Trophoblast cell (in vitro differentiated cells and primary cell): Measurements from ENCODE around the gene TAF9.

ENCODE experiments used
- DNase-seq, 2 donors: peaks; one replicate each; pipeline ENCODE4 v3.0.0-alpha.2; 2016
- H2AFZ ChIP-seq: 2 replicates; pipeline ENCODE4 v1.6.1; 2013; ENCODE audit warnings: low read length, moderate library complexity, mild to moderate bottlenecking; ENCODE audit not compliant: insufficient read depth, poor library complexity
- H2AK5ac ChIP-seq: 2 replicates; pipeline ENCODE4 v1.6.1; 2013; ENCODE audit warnings: mild to moderate bottlenecking, low read length
- H2BK120ac ChIP-seq: 2 replicates; pipeline ENCODE4 v1.6.1; 2013; ENCODE audit warnings: low read length, mild to moderate bottlenecking, moderate library complexity; ENCODE audit not compliant: insufficient read depth, poor library complexity
- H2BK12ac ChIP-seq: 2 replicates; pipeline ENCODE4 v1.6.1; 2013; ENCODE audit warnings: mild to moderate bottlenecking, low read length, moderate library complexity
- H2BK5ac ChIP-seq: 2 replicates; pipeline ENCODE4 v1.6.1; 2013; ENCODE audit warnings: low read length, low read depth, moderate library complexity, mild to moderate bottlenecking; ENCODE audit not compliant: poor library complexity
- H3K14ac ChIP-seq: 2 replicates; pipeline ENCODE4 v1.6.1; 2013; ENCODE audit warnings: mild to moderate bottlenecking, low read length
- H3K18ac ChIP-seq: 2 replicates; pipeline ENCODE4 v1.6.1; 2013; ENCODE audit warnings: mild to moderate bottlenecking, low read length
- H3K23ac ChIP-seq: 2 replicates; pipeline ENCODE4 v1.6.1; 2013; ENCODE audit warnings: low read length
- H3K27ac ChIP-seq: 2 replicates; pipeline ENCODE4 v1.5.1; 2013; ENCODE audit warnings: low read depth, mild to moderate bottlenecking, inconsistent platforms, low read length, moderate library complexity
- H3K27me3 ChIP-seq: 2 replicates; pipeline ENCODE4 v1.6.1; 2013; ENCODE audit warnings: inconsistent platforms, mild to moderate bottlenecking, low read length, moderate library complexity; ENCODE audit not compliant: insufficient read depth
- H3K36me3 ChIP-seq, 2 experiments: 1 replicate in 1 of 2; 2 replicates in 1 of 2; pipeline ENCODE4 v1.6.1; 2013; ENCODE audit warnings: low read length in 2 of 2, mild to moderate bottlenecking in 2 of 2, moderate library complexity in 1 of 2; ENCODE audit not compliant: insufficient read depth in 2 of 2, control insufficient read depth in 1 of 2
- H3K4ac ChIP-seq: 2 replicates; pipeline ENCODE4 v1.6.1; 2013; ENCODE audit warnings: low read depth, mild to moderate bottlenecking, low read length, moderate library complexity
- H3K4me1 ChIP-seq, 2 experiments: 1 replicate in 1 of 2; 2 replicates in 1 of 2; pipeline ENCODE4 v1.6.1; 2013; ENCODE audit warnings: low read length in 2 of 2, mild to moderate bottlenecking in 2 of 2, moderate library complexity in 1 of 2; ENCODE audit not compliant: insufficient read depth in 2 of 2, control insufficient read depth in 1 of 2
- H3K4me2 ChIP-seq: 2 replicates; pipeline ENCODE4 v1.6.1; 2013; ENCODE audit warnings: inconsistent platforms, mild to moderate bottlenecking, low read length, moderate library complexity
- H3K4me3 ChIP-seq: 2 replicates; pipeline ENCODE4 v1.5.1; 2013; ENCODE audit warnings: mild to moderate bottlenecking, low read depth, low read length, inconsistent platforms
- H3K79me1 ChIP-seq: one replicate; pipeline ENCODE4 v1.6.1; 2013; ENCODE audit warnings: low read length
- H3K79me2 ChIP-seq: 2 replicates; pipeline ENCODE4 v1.6.1; 2013; ENCODE audit warnings: low read length, mild to moderate bottlenecking; ENCODE audit not compliant: control insufficient read depth, insufficient read depth, poor library complexity
- H3K9ac ChIP-seq: 2 replicates; pipeline ENCODE4 v1.6.1; 2013; ENCODE audit warnings: mild to moderate bottlenecking, low read length
- H3K9me3 ChIP-seq: 2 replicates; pipeline ENCODE4 v1.6.1; 2013; ENCODE audit warnings: low read depth, mild to moderate bottlenecking, control low read depth, inconsistent platforms, low read length; ENCODE audit not compliant: insufficient read depth
- H4K12ac ChIP-seq: 2 replicates; pipeline ENCODE4 v1.6.1; 2013; ENCODE audit warnings: low read depth, mild to moderate bottlenecking, low read length, moderate library complexity
- H4K8ac ChIP-seq: 2 replicates; pipeline ENCODE4 v1.6.1; 2013; ENCODE audit warnings: low read depth, mild to moderate bottlenecking, low read length, moderate library complexity
- H4K91ac ChIP-seq: one replicate; pipeline ENCODE4 v1.6.1; 2013; ENCODE audit warnings: low read depth, mild to moderate bottlenecking, low read length, moderate library complexity
- WGBS: extraction: QIAGEN DNeasy Blood & Tissue Kit; methylation state at CpG from one replicate; pipeline ENCODE4 v1.1.7; 2013; ENCODE audit warnings: missing lambda C conversion rate; ENCODE audit not compliant: insufficient read length, insufficient coverage; ENCODE audit errors: extremely low coverage; 5-methylcytosine and 5-hydroxymethylcytosine counted together

TAF9 gene

GRCh38 chr5:69367697-69368279 is 1.5 kb downstream of the TAF9 start:
- H3K9ac ChIP-seq, result no peak overlapping the region
- no peaks in the 10 kb centered on the region for H3K27me3 ChIP-seq
- H3K18ac ChIP-seq, result peak overlapping the region; percentile 42
- peak overlapping the region; percentile 2 for H3K4me2 ChIP-seq
- peak overlapping the region; percentile 4 for H4K91ac ChIP-seq
- peak; percentile 7 to 27 for DNase-seq
- H3K4me3 ChIP-seq, result no peak overlapping the region
- no CpG with 5 or more reads among the region's 11 CpGs for WGBS
- peaks cover 7 to 11% of the 10 kb centered on the region in 2 experiments for H3K36me3 ChIP-seq
- H3K23ac ChIP-seq, result no peak overlapping the region
- H3K9me3 ChIP-seq, result no peaks in the 10 kb centered on the region
- peak overlapping the region; percentile 18 for H2BK5ac ChIP-seq
- H2BK120ac ChIP-seq, result no peak overlapping the region
- H4K12ac ChIP-seq, result peak overlapping the region; percentile 67
- peaks cover 0 to 2% of the 10 kb centered on the region in 2 experiments for H3K4me1 ChIP-seq
- H2BK12ac ChIP-seq, result no peak overlapping the region
- no peak overlapping the region for H3K27ac ChIP-seq
- H3K4ac ChIP-seq, result peak overlapping the region; percentile 100
- peaks cover 8% of the 10 kb centered on the region for H3K79me1 ChIP-seq
- H3K14ac ChIP-seq, result no peak overlapping the region
- peak overlapping the region; percentile 44 for H4K8ac ChIP-seq
- peaks cover 15% of the 10 kb centered on the region for H3K79me2 ChIP-seq
- H2AFZ ChIP-seq, result no peak overlapping the region
- H2AK5ac ChIP-seq, result peak overlapping the region; percentile 46

- no peak overlapping the region for H3K4me3 ChIP-seq
- no CpG with 5 or more reads among the region's 3 CpGs for WGBS
- no peak overlapping the region for H2BK12ac ChIP-seq
- H3K27ac ChIP-seq, result no peak overlapping the region
- H4K91ac ChIP-seq, result no peak overlapping the region
- H3K79me1 ChIP-seq, result peaks cover 8% of the 10 kb centered on the region
- peaks cover 10 to 13% of the 10 kb centered on the region in 2 experiments for H3K36me3 ChIP-seq
- H2BK120ac ChIP-seq, result no peak overlapping the region
- H3K4ac ChIP-seq, result peak overlapping the region; percentile 15
- no peaks in the 10 kb centered on the region for H3K27me3 ChIP-seq
- H2AFZ ChIP-seq, result no peak overlapping the region
- H3K9me3 ChIP-seq, result no peaks in the 10 kb centered on the region
- no peak overlapping the region for H3K4me2 ChIP-seq
- no peak for DNase-seq
- H3K14ac ChIP-seq, result no peak overlapping the region
- no peak overlapping the region for H3K18ac ChIP-seq
- peaks cover 11% of the 10 kb centered on the region for H3K79me2 ChIP-seq
- no peak overlapping the region for H4K12ac ChIP-seq
- H4K8ac ChIP-seq, result no peak overlapping the region
- no peak overlapping the region for H3K9ac ChIP-seq
- no peak overlapping the region for H2AK5ac ChIP-seq
- H3K4me1 ChIP-seq, result peaks cover 0 to 2% of the 10 kb centered on the region in 2 experiments
- H2BK5ac ChIP-seq, result no peak overlapping the region
- H3K23ac ChIP-seq, result no peak overlapping the region
These were observed 4.5 kb downstream of the TAF9 start for GRCh38 chr5:69364850-69365249.

GRCh38 chr5:69364414-69364813 is 4.9 kb downstream of the TAF9 start:
- Histone ChIP-seq H4K12ac (no peak overlapping the region), H3K9me3 (no peaks in the 10 kb centered on the region), H2BK12ac (no peak overlapping the region), H3K27ac (no peak overlapping the region), H4K91ac (no peak overlapping the region), H4K8ac (no peak overlapping the region), H2BK120ac (no peak overlapping the region), H3K79me2 (peaks cover 11% of the 10 kb centered on the region), H3K9ac (no peak overlapping the region), H2AFZ (no peak overlapping the region), H3K14ac (no peak overlapping the region), H3K18ac (no peak overlapping the region), H3K4me1 (peaks cover 0 to 2% of the 10 kb centered on the region in 2 experiments), H3K79me1 (peaks cover 3% of the 10 kb centered on the region), H3K4me3 (no peak overlapping the region), H3K36me3 (peaks cover 10 to 13% of the 10 kb centered on the region in 2 experiments), H2BK5ac (no peak overlapping the region), H3K23ac (no peak overlapping the region), H3K4ac (no peak overlapping the region), H3K27me3 (no peaks in the 10 kb centered on the region), H2AK5ac (no peak overlapping the region), H3K4me2 (no peak overlapping the region)
- WGBS, result no CpG with 5 or more reads among the region's 3 CpGs
- DNase-seq, result peak; percentile 51 to 79

- Histone ChIP-seq H3K4me1 (no peaks in the 10 kb centered on the region), H4K91ac (no peak overlapping the region), H2AK5ac (no peak overlapping the region), H3K9me3 (no peaks in the 10 kb centered on the region), H3K36me3 (peaks cover 8 to 10% of the 10 kb centered on the region in 2 experiments), H2BK5ac (no peak overlapping the region), H4K8ac (no peak overlapping the region), H4K12ac (no peak overlapping the region), H3K4ac (no peak overlapping the region), H3K4me3 (no peak overlapping the region), H3K4me2 (no peak overlapping the region), H3K18ac (no peak overlapping the region), H2BK12ac (no peak overlapping the region), H3K27ac (no peak overlapping the region), H2AFZ (no peak overlapping the region), H3K79me2 (no peaks in the 10 kb centered on the region), H2BK120ac (no peak overlapping the region), H3K9ac (no peak overlapping the region), H3K14ac (no peak overlapping the region), H3K23ac (no peak overlapping the region), H3K27me3 (no peaks in the 10 kb centered on the region), H3K79me1 (no peaks in the 10 kb centered on the region)
- no CpG with 5 or more reads among the region's 1 CpG for WGBS
- DNase-seq, result no peak
These were observed 8.9 kb downstream of the TAF9 start for GRCh38 chr5:69360442-69360841.
